ENCODE data around the gene COL4A2.

Gene COL4A2

DNA sequence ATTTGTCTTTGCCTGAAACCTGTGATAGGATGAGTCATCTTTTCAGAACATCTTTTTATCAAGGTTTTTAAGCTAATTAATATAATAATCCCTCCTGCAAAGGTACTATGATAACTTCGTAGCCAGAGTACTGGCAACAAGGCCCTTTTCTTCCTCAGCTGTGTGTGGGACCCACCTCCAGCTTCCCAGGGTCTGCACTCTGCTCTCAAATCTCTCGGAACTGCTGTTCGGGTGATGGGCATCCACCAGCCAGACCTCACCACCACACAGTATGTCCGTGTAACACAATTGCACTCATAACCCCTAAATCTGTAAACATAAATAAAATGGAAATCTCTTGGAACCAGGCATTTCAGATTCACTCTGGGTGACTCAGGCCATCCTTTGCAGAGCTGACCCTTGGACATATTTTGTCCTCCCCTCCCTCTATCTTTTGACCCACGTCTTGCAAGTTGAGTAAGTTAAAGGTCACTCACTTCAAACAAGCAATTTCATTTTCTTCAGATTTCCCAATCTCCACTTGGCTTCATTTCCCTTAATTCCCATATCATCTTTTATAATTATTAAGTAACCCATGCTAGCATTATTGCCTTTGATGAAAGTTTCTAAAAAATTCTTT, 29.6 kb upstream of the COL4A2 start:
- DNase-seq (ENCODE audit: low read depth) = no peak
- H3K4me3 ChIP-seq (ENCODE audit: control insufficient read depth, low read depth, low read length) = no peak overlapping the region
- TF ChIP-seq, protein P1, sequence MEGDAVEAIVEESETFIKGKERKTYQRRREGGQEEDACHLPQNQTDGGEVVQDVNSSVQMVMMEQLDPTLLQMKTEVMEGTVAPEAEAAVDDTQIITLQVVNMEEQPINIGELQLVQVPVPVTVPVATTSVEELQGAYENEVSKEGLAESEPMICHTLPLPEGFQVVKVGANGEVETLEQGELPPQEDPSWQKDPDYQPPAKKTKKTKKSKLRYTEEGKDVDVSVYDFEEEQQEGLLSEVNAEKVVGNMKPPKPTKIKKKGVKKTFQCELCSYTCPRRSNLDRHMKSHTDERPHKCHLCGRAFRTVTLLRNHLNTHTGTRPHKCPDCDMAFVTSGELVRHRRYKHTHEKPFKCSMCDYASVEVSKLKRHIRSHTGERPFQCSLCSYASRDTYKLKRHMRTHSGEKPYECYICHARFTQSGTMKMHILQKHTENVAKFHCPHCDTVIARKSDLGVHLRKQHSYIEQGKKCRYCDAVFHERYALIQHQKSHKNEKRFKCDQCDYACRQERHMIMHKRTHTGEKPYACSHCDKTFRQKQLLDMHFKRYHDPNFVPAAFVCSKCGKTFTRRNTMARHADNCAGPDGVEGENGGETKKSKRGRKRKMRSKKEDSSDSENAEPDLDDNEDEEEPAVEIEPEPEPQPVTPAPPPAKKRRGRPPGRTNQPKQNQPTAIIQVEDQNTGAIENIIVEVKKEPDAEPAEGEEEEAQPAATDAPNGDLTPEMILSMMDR (IDR thresholded peaks at IDR 0.05; ENCODE audit: control insufficient read depth, insufficient read depth, low read depth, low read length, missing control alignments) = no peak

DNA sequence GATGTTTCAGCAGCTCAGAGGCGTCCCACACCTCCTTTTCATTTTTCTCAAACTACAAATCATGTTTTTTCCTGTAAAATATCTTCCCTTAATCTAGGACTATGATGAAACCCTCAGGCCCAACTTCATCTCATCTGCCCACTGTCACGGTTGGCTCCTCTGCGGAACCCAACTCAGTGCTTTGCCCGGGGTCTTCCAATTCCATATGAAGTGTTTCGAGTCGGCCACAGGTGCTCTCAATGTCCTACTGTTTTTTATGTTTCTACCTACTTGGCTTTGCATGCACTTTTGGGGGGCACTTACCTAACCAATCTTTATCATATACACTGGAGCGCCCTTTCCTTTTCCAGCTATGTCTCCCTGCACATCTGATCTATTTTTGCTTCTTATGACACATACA, 28.2 kb upstream of the COL4A2 start:
- DNase-seq (ENCODE audit: low read depth) = no peak
- TF ChIP-seq, protein P1 (IDR thresholded peaks at IDR 0.05; ENCODE audit: control insufficient read depth, insufficient read depth, low read depth, low read length, missing control alignments) = no peak
- no peak overlapping the region for H3K4me3 ChIP-seq (ENCODE audit: control insufficient read depth, low read depth, low read length)

DNA sequence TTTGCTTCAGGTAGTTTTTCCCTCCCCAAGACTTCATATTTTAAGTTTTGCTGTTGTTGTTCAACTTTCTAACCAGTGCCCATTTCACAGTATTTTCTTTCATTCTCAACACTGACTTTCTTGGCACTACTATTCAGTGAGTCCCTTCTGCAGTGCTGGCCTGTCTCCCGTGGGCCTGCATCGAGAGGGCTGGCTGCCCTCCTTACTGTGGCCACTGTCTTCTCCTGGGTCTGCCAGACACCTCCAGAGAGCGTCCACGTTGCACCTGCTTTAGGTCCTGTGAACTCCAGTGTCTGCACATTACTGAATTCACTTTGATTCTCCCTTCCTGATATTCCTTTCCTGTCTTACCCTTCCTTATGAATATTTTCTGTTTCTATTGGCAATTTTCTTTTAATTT, 27.4 kb upstream of the COL4A2 start:
- H3K4me3 ChIP-seq (ENCODE audit: control insufficient read depth, low read depth, low read length) = no peak overlapping the region
- no peak for DNase-seq (ENCODE audit: low read depth)
- TF ChIP-seq, protein P1 (IDR thresholded peaks at IDR 0.05; ENCODE audit: control insufficient read depth, insufficient read depth, low read depth, low read length, missing control alignments) = no peak

DNA sequence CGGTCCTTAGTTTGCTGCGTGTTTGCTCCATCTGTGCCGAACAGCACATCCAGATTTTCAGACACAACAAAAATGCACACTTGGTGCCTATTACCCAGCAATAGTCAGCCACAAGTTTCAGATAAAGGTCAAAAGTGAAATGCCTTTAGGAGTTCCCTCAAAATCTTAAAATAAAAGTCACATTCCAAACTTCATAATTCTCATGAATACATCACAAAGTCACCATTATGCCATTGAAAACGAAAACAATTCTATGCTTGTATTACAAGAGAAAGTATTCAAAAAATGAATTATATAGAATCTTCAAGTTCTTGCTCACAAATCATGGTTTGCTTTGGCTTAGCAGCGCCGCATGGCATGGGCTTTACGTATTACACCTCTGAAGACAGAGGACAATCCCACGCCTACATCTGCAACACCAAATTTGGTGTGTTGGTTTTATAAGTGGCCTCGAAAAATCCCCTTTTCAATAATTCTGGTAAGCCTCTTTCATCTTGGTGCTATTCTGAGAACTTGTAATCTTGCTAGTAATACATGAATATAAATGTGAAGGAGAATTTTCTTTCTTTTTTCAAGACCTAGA, 26.8 kb upstream of the COL4A2 start:
- H3K4me3 ChIP-seq (ENCODE audit: control insufficient read depth, low read depth, low read length) = no peak overlapping the region
- TF ChIP-seq, protein P1 (IDR thresholded peaks at IDR 0.05; ENCODE audit: control insufficient read depth, insufficient read depth, low read depth, low read length, missing control alignments) = no peak
- no peak for DNase-seq (ENCODE audit: low read depth)

DNA sequence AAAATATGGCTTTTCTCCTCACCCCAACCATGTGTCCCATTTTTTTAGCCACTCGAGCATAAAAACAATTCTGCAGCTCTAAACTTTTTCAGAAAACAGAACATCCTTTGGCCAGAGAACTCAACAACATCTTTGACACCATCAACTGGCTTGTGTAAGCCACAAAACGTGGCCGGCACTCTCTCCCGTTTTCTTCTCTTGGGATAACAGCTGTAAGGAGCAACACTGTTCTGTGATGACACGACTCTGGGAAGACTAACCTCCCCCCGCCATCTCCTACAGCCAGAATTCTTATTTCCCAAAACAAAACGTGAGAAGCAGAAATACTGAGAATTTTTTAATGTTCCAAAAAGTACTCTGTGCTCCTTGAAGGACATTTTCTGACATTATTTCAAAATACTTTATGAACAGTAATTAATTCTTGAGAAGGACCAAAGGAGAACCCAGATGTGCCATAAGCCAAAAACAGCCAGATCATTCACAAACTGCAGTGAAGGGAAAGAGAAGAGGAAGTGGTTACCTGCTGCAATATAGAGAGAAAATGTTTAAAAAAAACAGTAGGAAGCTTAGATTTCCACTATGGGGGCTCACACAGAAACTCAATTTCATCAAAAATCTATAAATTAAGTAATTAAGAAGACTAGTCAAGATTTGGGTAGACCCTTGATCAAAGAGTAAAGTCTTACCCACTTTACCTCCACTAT, 25.9 kb upstream of the COL4A2 start:
- DNase-seq (ENCODE audit: low read depth) = no peak
- no peak overlapping the region for H3K4me3 ChIP-seq (ENCODE audit: control insufficient read depth, low read depth, low read length)
- TF ChIP-seq, protein P1 (IDR thresholded peaks at IDR 0.05; ENCODE audit: control insufficient read depth, insufficient read depth, low read depth, low read length, missing control alignments) = no peak

DNA sequence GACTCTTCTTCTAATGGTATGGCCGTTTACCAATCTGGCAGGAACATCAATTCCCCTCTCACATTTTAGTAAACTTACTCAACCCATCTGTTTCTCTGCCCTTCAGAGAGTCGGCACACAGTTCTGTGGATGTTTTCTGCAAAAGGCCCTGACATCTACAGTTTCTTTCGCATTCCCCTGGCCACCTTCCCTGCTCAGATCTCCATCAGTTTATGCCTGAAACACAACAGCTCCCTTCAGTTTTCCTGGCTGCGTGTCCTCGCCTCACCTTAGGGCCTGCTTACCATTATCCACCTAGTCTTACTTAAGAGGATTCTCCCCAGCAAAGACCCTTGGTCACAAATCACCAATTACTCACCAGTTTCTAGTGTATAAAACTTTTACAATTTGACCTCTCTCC, 25.3 kb upstream of the COL4A2 start:
- DNase-seq (ENCODE audit: low read depth) = no peak
- no peak overlapping the region for H3K4me3 ChIP-seq (ENCODE audit: control insufficient read depth, low read depth, low read length)
- TF ChIP-seq, protein P1 (IDR thresholded peaks at IDR 0.05; ENCODE audit: control insufficient read depth, insufficient read depth, low read depth, low read length, missing control alignments) = no peak

Measured in AG09309 (cell line).